PC-3 (cell line): ENCODE results near the gene GPR152. TPM values are rescaled to one million over a fixed set of nuclear protein-coding genes. Genes with fewer than 3 reads are reported as not detected.
A peak's percentile ranks its signal among the peaks of the same experiment; 100 is the strongest.

ENCODE experiments used
- ATAC-seq: fragments of 200-7000 bp; cut with Tn5 transposase; 2 replicates; pipeline ENCODE4 v1.9.1; 2020; ENCODE audit warnings: mild to moderate bottlenecking, moderate library complexity
- BruUV-seq: library from RNA; stranded (reverse); fragments of 400-500 nt; replicated peaks from 2 replicates; lab custom pipeline; 2021; lab: Mats Ljungman, UMichigan
- CTCF ChIA-PET: fragments of 300-600 bp; sonication (Branson Sonifier 250); formaldehyde crosslinking; loops from one replicate; lab custom pipeline; 2022; ENCODE audit warnings: antibody characterized with exemption; lab: Charles Lee
- POLR2A ChIA-PET: fragments of 300-600 bp; sonication (Branson Sonifier 250); formaldehyde crosslinking; loops from one replicate; lab custom pipeline; 2022; ENCODE audit warnings: antibody characterized with exemption; ENCODE audit not compliant: unreplicated experiment; lab: Charles Lee
- DNase-seq: peaks from one replicate; pipeline ENCODE4 v3.0.0-alpha.2; 2015
- H2AFZ ChIP-seq: fragments of 300-600 bp; sonication (generic); 2 replicates; pipeline ENCODE4 v1.6.0; 2016; ENCODE audit warnings: antibody characterized with exemption, low read length
- H3F3A ChIP-seq: fragments of 300-600 bp; sonication (generic); one replicate; pipeline ENCODE4 v1.6.0; 2017; ENCODE audit warnings: antibody characterized with exemption, low read length, control low read depth, mild to moderate bottlenecking; ENCODE audit not compliant: unreplicated experiment
- H3K27ac ChIP-seq: fragments of 300-600 bp; sonication (generic); 2 replicates; pipeline ENCODE4 v1.5.1; 2016; ENCODE audit warnings: mild to moderate bottlenecking, low read length
- H3K27me3 ChIP-seq: fragments of 300-600 bp; sonication (generic); 2 replicates; pipeline ENCODE4 v1.6.1; 2016; ENCODE audit warnings: low read length, mixed read lengths
- H3K36me3 ChIP-seq: fragments of 300-600 bp; sonication (generic); 2 replicates; pipeline ENCODE4 v1.6.1; 2016; ENCODE audit warnings: low read depth, mixed run types, low read length, mixed read lengths
- H3K4me1 ChIP-seq: fragments of 300-600 bp; sonication (generic); 2 replicates; pipeline ENCODE4 v1.5.1; 2016; ENCODE audit warnings: low read length; ENCODE audit not compliant: insufficient read depth
- H3K4me2 ChIP-seq: fragments of 300-600 bp; sonication (generic); 2 replicates; pipeline ENCODE4 v1.6.0; 2016; ENCODE audit warnings: low read length
- H3K4me3 ChIP-seq: fragments of 300-600 bp; sonication (generic); 2 replicates; pipeline ENCODE4 v1.5.1; 2016; ENCODE audit warnings: mild to moderate bottlenecking, low read length, mixed read lengths
- H3K79me2 ChIP-seq: fragments of 300-600 bp; sonication (generic); 2 replicates; pipeline ENCODE4 v1.6.1; 2017; ENCODE audit warnings: low read length, mixed read lengths
- H3K9ac ChIP-seq: fragments of 300-600 bp; sonication (generic); 2 replicates; pipeline ENCODE4 v1.6.0; 2016; ENCODE audit warnings: mild to moderate bottlenecking, low read length
- H3K9me2 ChIP-seq: fragments of 300-600 bp; sonication (generic); replicated peaks from 2 replicates; pipeline ENCODE4 v1.6.1; 2016; ENCODE audit warnings: mixed run types, low read length, mixed read lengths
- H3K9me3 ChIP-seq: fragments of 300-600 bp; sonication (generic); 2 replicates; pipeline ENCODE4 v1.6.1; 2016; ENCODE audit warnings: low read length, mixed read lengths
- H4K20me1 ChIP-seq: fragments of 300-600 bp; sonication (generic); 2 replicates; pipeline ENCODE4 v1.6.1; 2016; ENCODE audit warnings: low read length, mixed read lengths
- EZH2 ChIP-seq: fragments of 300-600 bp; sonication (generic); IDR thresholded peaks from one replicate; pipeline ENCODE4 v1.6.1; 2017; ENCODE audit warnings: antibody characterized with exemption, mild to moderate bottlenecking, low read length; ENCODE audit not compliant: unreplicated experiment
- EZH2phosphoT487 ChIP-seq: fragments of 300-600 bp; sonication (generic); IDR thresholded peaks from 2 replicates; pipeline ENCODE4 v1.6.1; 2018; ENCODE audit warnings: mild to moderate bottlenecking, antibody characterized with exemption, low read length, borderline replicate concordance
- intact Hi-C: fragments of 100-400 bp; cut with micrococcal nuclease; formaldehyde crosslinking; loops from 2 replicates; pipeline ENCODE4 v1.9.0; 2023
- total RNA-seq: library from RNA; depleted of rRNA; stranded (reverse); fragments of >200 nt; gene quantifications from 2 replicates; pipeline ENCODE4 v1.2.3, GENCODE V29; 2014
- TF ChIP-seq, protein P1 (sequence below): fragments of 300-600 bp; sonication (generic); conservative IDR thresholded peaks from 2 replicates; pipeline ENCODE4 v1.5.1; 2017; ENCODE audit warnings: antibody characterized with exemption, low read depth, mild to moderate bottlenecking, low read length

The GPR152 gene
- total RNA-seq, 1 experiment from 2014 or later, result not detected

DNA sequence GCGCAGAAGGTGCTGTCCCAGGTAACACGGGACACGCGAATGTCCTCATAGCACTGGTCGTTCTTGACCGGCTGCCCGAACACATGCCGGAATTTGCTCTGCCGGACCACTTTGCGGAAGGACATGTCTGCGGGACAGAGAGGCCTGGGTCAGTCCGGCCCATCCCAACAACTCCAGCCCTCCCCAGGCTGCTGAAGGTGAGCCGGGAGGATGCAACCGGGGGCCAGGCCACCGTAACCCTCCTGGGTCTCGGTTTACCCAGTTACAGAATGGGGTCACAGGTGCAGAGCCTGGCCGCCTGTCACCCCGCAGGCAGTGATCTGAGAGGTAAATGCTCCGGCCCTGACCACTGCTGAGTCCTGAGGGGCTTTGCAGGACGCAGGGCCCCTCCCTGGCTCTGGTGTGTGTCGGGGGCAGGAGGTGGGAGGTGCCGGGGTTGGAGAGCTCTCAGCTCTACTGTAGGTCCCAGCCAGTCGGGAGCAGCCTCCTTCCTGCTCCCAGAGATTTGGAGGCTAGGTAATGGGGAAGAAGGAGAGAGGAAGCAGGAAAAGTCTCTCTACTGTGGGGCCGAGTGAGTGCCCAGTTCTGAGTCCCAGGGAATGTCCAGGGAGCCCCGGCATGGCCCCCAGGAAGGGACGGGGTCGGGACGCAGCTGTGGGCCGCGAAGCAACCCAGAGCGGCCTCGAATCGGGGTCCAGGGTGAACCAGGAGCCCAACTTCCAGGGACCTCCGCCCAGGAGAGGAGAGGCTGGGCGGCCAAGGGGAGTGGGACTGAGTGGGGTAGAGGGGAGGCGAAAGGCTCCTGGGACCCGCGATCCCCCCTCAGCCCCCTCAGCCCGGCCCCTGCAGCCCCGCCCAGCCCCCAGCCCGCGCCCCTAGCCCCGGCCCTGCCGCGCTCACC is 9.8 kb downstream of the GPR152 start:
- 0 out of 2 replicates have a peak, but pooled peaks cover 6% of the 10 kb centered on the region for H3K4me1 ChIP-seq
- no peaks in the 10 kb centered on the region for H3K9me3 ChIP-seq
- POLR2A ChIA-PET, result interaction anchor here (0.7 kb wide), 1 partner anchor 13 kb away, joined by 6 read pairs; no protein-coding TSS in a partner anchor
- peak overlapping the region; percentile 31 for H3K27ac ChIP-seq
- no peaks in the 10 kb centered on the region for H3K9me2 ChIP-seq
- CTCF ChIA-PET, result no interaction called here
- H3K27me3 ChIP-seq, result no peaks in the 10 kb centered on the region
- 0 out of 2 replicates have a peak, but pooled peaks cover 6% of the 10 kb centered on the region for H3K79me2 ChIP-seq
- no peak for TF ChIP-seq EZH2phosphoT487
- no peak for TF ChIP-seq EZH2
- TF ChIP-seq, protein P1, sequence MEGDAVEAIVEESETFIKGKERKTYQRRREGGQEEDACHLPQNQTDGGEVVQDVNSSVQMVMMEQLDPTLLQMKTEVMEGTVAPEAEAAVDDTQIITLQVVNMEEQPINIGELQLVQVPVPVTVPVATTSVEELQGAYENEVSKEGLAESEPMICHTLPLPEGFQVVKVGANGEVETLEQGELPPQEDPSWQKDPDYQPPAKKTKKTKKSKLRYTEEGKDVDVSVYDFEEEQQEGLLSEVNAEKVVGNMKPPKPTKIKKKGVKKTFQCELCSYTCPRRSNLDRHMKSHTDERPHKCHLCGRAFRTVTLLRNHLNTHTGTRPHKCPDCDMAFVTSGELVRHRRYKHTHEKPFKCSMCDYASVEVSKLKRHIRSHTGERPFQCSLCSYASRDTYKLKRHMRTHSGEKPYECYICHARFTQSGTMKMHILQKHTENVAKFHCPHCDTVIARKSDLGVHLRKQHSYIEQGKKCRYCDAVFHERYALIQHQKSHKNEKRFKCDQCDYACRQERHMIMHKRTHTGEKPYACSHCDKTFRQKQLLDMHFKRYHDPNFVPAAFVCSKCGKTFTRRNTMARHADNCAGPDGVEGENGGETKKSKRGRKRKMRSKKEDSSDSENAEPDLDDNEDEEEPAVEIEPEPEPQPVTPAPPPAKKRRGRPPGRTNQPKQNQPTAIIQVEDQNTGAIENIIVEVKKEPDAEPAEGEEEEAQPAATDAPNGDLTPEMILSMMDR, result no peak
- no peaks in the 10 kb centered on the region for H4K20me1 ChIP-seq
- peaks cover 5% of the 10 kb centered on the region for H3F3A ChIP-seq
- ATAC-seq (peak; percentile 23), DNase-seq (peak; percentile 29)
- H3K36me3 ChIP-seq, result peaks cover 3% of the 10 kb centered on the region; the same call in 1 of the 2 replicates
- H3K4me3 ChIP-seq, result peak overlapping the region; percentile 82
- H3K4me2 ChIP-seq, result peak overlapping the region; percentile 89
- no TSS peak for BruUV-seq
- H2AFZ ChIP-seq, result no peak overlapping the region
- H3K9ac ChIP-seq, result peak overlapping the region; percentile 77
- intact Hi-C loops, result loop anchor here (1.0 to 2.0 kb wide), 3 partner anchors 14 to 64 kb away; partner anchors contain the start of gene RPS6KB2

DNA sequence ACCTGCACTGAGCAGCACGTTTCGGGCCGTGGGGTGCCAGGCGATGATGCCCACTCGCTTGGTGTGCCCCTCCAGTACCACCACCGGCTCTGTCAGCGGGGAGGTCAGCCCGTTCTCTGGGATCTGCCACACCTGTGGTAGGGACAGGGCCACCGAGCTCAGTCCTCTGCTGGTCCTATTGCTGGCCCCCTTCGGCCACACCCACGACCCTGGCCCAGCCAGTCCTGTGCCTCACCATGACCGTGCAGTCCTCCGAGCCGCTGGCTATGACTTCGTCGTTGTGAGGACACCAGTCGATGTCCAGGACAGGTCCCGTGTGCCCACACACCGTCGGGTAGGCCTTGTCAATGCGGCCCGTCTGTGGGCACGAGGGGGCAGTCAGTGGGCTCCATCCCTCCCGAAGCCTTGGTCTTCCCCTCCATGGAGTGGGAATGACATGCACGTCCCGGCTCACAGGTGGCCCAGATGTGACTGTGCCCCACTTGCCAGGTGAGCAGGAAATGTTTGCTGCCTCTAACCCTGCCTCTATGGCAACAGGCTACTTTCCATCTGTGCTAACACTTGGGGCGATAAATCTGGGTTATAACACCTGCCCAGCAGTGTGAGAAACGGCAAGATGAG is 10.7 kb downstream of the GPR152 start:
- Histone ChIP-seq H3K9ac (no peak overlapping the region), H4K20me1 (no peaks in the 10 kb centered on the region), H3K4me2 (peak overlapping the region; percentile 89), H3K27me3 (no peaks in the 10 kb centered on the region), H3K4me1 (0 out of 2 replicates have a peak, but pooled peaks cover 6% of the 10 kb centered on the region), H3K79me2 (0 out of 2 replicates have a peak, but pooled peaks cover 6% of the 10 kb centered on the region), H3K36me3 (peaks cover 8% of the 10 kb centered on the region; the same call in 1 of the 2 replicates), H3K27ac (no peak overlapping the region), H2AFZ (no peak overlapping the region), H3K9me3 (no peaks in the 10 kb centered on the region), H3K4me3 (peak overlapping the region; percentile 82; the same call in 1 of the 2 replicates), H3F3A (peaks cover 9% of the 10 kb centered on the region), H3K9me2 (no peaks in the 10 kb centered on the region)
- ChIA-PET CTCF (no interaction called here), POLR2A (no interaction called here)
- BruUV-seq, result TSS peak; percentile 48
- intact Hi-C loops, result loop anchor here (2.0 kb wide), 1 partner anchor 13 kb away; the partner anchor contains the start of gene RPS6KB2
- TF ChIP-seq, protein P1, result no peak
- TF ChIP-seq EZH2 (no peak), EZH2phosphoT487 (no peak)
- ATAC-seq, result no peak
- DNase-seq, result no peak
